ENCODE data around the gene DCAF10.

The DCAF10 gene

DNA sequence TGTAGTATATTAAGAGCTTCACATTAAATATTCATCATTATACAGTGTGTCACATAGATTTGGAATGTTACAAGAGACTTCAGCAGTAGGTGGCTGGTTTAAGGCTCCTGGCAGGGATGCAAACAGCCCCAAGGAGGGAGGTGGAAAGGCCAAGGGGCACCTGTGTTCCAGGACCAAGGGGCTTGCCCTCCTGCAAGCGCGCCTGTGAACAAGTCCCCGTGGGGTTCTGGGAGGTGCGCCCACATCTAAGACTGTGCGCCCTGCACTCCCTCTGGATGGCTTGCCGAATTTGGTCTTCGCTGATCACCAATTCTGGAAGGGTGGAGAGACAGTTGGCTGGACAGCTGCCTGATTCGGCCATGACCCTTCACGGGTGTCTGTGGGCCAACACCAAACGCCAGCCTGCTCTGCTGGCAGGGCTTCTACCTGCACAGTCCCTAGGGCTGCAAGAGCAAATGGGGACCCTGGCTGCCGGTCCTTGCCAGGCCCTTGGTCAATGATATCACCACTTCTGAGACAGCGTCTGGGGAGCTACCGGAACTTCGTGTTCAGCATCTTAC lies 115.4 kb downstream of the DCAF10 start:
- Histone ChIP-seq H3K4me3 (ENCODE audit: low read depth, low read length) (no peak overlapping the region), H3K36me3 (peaks cover 38% of the 10 kb centered on the region), H3K27me3 (ENCODE audit: insufficient read depth, low read depth, severe bottlenecking) (no peaks in the 10 kb centered on the region), H3K27ac (no peak overlapping the region), H3K9me3 (ENCODE audit: severe bottlenecking) (no peaks in the 10 kb centered on the region)
- no peak for DNase-seq
- TF ChIP-seq, protein P1, sequence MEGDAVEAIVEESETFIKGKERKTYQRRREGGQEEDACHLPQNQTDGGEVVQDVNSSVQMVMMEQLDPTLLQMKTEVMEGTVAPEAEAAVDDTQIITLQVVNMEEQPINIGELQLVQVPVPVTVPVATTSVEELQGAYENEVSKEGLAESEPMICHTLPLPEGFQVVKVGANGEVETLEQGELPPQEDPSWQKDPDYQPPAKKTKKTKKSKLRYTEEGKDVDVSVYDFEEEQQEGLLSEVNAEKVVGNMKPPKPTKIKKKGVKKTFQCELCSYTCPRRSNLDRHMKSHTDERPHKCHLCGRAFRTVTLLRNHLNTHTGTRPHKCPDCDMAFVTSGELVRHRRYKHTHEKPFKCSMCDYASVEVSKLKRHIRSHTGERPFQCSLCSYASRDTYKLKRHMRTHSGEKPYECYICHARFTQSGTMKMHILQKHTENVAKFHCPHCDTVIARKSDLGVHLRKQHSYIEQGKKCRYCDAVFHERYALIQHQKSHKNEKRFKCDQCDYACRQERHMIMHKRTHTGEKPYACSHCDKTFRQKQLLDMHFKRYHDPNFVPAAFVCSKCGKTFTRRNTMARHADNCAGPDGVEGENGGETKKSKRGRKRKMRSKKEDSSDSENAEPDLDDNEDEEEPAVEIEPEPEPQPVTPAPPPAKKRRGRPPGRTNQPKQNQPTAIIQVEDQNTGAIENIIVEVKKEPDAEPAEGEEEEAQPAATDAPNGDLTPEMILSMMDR (IDR thresholded peaks at IDR 0.05; ENCODE audit: low read depth, low read length): no peak

DNA sequence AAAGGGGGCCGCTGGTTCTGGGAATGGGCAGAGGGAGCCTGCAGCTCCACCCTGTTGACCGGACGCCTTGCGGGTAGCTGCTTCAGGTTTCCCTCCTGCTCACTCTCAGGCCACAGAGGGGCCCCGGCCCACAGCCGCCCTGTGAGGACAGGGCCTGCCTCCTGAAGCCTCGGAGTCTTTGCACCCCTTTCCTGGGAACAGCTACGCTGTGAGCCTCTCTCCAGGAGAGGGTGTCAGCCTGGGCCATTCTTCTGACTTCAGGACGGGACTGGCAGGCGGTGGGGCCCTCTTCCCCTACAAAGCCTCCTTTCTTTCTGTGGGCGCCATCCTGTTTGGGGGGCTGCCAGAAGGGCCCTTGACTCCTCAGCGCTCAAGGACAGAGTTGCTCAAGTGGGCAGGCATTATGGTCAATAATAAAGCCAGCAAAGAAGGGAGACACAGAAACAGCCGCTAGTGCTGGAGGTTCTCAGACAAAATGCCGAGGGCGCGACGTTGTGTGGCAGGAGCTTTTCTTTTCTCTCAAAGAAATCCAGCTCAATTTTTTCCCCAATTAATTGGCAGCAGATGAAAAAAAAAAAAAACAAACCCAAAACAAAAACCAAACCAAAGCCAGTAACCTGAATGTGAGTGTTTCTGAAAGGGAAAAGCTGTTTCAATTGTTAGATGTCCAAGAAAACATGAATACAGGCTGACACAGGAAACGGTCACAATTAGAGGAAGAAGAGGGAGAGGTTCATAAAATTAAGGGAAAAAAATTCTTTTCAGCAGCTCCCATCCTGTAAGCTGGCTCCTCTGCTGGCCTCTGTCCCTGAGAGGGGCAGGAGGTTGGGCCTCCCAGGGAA lies 116.1 kb downstream of the DCAF10 start:
- H3K4me3 ChIP-seq (ENCODE audit: low read depth, low read length): no peak overlapping the region
- TF ChIP-seq, protein P1 (IDR thresholded peaks at IDR 0.05; ENCODE audit: low read depth, low read length): no peak
- peaks cover 45% of the 10 kb centered on the region for H3K36me3 ChIP-seq
- no peak overlapping the region for H3K27ac ChIP-seq
- H3K27me3 ChIP-seq (ENCODE audit: insufficient read depth, low read depth, severe bottlenecking): no peaks in the 10 kb centered on the region
- no peak for DNase-seq
- H3K9me3 ChIP-seq (ENCODE audit: severe bottlenecking): no peaks in the 10 kb centered on the region
